ENCODE measurements around the gene LAMC2. TPM values are rescaled to one million over a fixed set of nuclear protein-coding genes. Genes with fewer than 3 reads are reported as not detected.

Gene LAMC2
- total and polyA plus RNA-seq, 9 of the 15 experiments (the other 6 are each of a cell fraction or from before 2014, with no cell fraction given) = 0.02 to 0.03 TPM; not detected in 7

DNA sequence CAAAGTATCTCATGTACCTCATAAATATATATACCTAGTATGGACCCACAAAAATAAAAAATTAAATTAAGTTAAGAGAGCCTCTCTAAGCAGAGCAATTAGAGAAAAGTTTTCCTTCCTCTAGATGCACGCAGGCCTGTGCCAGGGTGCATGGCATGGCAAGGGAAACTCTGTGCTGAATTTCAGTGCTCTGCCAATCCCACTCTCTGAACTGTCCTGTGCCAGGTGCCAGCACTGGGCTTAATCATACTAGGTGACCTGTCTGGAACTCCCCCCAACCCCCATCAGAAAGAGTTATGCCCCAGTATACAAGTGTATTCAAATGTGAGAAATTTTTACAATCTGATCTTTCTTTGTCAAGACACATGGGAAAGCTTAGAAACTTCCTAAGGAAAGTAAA is 10.4 kb upstream of the LAMC2 start (continued):
- TF ChIP-seq SMARCC2 (IDR thresholded peaks at IDR 0.05; ENCODE audit: low read depth) (no peak), NFATC3 (IDR thresholded peaks at IDR 0.05) (no peak), NCOA1 (IDR thresholded peaks at IDR 0.05; ENCODE audit: low read depth) (no peak), MAFK (IDR thresholded peaks at IDR 0.05; ENCODE audit: low read length) (no peak), NELFE (IDR thresholded peaks at IDR 0.05; ENCODE audit: insufficient read depth, insufficient read length) (no peak), ZBTB1 (CRISPR knock-in tag; IDR thresholded peaks at IDR 0.05; ENCODE audit: borderline replicate concordance, low read depth) (no peak), FOXJ2 (tag; IDR thresholded peaks at IDR 0.05) (no peak), MED1 (CRISPR knock-in tag; IDR thresholded peaks at IDR 0.05; ENCODE audit: borderline replicate concordance) (no peak)
- TF ChIP-seq, protein P1, sequence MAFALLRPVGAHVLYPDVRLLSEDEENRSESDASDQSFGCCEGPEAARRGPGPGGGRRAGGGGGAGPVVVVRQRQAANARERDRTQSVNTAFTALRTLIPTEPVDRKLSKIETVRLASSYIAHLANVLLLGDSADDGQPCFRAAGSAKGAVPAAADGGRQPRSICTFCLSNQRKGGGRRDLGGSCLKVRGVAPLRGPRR (CRISPR knock-in tag; IDR thresholded peaks at IDR 0.05) = no peak
- TF ChIP-seq, protein P2, sequence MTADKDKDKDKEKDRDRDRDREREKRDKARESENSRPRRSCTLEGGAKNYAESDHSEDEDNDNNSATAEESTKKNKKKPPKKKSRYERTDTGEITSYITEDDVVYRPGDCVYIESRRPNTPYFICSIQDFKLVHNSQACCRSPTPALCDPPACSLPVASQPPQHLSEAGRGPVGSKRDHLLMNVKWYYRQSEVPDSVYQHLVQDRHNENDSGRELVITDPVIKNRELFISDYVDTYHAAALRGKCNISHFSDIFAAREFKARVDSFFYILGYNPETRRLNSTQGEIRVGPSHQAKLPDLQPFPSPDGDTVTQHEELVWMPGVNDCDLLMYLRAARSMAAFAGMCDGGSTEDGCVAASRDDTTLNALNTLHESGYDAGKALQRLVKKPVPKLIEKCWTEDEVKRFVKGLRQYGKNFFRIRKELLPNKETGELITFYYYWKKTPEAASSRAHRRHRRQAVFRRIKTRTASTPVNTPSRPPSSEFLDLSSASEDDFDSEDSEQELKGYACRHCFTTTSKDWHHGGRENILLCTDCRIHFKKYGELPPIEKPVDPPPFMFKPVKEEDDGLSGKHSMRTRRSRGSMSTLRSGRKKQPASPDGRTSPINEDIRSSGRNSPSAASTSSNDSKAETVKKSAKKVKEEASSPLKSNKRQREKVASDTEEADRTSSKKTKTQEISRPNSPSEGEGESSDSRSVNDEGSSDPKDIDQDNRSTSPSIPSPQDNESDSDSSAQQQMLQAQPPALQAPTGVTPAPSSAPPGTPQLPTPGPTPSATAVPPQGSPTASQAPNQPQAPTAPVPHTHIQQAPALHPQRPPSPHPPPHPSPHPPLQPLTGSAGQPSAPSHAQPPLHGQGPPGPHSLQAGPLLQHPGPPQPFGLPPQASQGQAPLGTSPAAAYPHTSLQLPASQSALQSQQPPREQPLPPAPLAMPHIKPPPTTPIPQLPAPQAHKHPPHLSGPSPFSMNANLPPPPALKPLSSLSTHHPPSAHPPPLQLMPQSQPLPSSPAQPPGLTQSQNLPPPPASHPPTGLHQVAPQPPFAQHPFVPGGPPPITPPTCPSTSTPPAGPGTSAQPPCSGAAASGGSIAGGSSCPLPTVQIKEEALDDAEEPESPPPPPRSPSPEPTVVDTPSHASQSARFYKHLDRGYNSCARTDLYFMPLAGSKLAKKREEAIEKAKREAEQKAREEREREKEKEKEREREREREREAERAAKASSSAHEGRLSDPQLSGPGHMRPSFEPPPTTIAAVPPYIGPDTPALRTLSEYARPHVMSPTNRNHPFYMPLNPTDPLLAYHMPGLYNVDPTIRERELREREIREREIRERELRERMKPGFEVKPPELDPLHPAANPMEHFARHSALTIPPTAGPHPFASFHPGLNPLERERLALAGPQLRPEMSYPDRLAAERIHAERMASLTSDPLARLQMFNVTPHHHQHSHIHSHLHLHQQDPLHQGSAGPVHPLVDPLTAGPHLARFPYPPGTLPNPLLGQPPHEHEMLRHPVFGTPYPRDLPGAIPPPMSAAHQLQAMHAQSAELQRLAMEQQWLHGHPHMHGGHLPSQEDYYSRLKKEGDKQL (CRISPR knock-in tag; IDR thresholded peaks at IDR 0.05; ENCODE audit: borderline replicate concordance) = no peak
